Embryonic facial prominence (tissue), 1 donor: ENCODE data around the gene SLC9C2.
"Not testable (repeated sequence)": the region's sequence is repeated elsewhere in the genome, so short reads cannot be mapped to it uniquely, and the experiment has no call there.

ENCODE experiments used
- DNase-seq: peaks from one replicate; pipeline ENCODE4 v3.0.0-alpha.2; 2016; ENCODE audit errors: extremely low spot score

The SLC9C2 gene, protein sequence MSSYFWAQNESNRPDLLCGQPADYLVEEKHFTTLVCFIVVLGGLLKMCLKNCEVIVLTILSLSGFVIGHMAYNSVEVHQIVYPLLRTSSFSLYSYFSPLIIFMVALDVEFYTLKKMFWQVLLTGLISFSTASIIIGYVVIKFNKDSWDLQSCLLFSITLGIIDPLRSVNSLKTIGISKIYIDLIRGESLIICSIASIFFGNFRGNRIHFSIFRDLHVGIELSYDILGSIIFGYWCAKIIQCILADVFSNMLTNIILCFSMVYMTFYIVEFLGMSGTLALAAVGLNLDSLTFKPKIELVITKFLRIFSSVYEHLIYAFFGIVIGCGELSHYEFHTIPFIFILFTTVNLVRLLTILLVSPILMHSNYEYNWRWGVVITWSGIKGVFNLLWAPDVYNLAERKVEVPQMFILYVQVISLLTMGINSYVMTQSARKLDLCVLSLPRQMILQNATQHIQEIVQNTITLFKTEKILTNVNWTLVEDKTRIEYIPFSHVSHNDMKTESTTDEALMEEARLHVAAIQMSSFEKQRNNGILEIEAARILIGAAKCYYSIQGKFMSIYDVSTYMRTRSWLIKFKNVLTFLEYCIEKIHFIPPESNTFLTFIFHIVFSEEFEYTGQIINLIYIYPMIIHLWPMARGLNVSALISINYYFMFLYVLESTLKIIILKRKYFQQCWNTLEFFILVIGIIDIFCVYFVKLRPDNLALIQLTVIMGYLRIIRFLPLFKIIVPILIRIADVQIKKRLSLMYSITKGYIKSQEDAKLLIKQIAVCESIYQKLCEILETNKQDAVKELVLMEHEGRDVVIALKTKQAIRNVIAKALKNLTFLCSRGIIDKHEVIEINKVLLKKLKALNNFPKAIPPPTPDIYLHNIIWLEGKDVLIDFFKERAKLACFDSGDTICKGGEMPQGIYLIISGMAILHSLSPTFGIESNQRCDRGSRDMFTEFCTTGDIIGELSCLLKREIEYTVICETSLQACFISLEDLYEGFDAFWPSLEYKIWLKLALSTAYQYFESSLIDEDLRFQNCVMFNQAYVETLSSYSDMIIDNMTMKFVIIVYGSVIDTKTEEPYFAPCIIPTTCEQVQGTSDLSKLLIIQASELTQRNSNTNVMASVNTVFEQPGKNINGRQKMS

DNA sequence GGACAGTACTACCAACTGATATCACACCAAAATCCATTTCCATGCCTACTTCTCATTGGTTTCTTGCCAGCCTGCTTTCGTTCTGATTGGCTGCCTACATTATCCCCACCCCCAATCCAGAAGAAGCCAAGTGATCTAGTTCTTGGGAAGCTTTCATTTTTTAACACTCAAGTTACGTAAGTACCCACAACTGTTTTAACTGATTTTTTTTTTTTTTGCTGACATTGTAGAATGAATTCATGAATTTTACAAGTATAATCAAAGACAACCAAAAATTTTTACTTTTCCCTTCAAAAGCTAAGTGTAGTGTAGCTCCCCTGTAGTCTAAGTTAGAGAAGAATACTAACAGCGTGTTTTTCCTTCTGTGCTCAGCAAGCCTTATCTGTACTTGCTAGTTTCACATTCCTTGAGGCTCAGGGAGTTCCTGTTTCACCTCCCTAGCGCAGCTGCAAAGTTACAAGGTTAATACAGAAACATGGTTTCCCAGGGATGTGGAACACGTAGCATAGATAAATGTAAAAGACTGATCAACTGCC lies at the start of gene SLC9C2:
Gene SLC9C2, minus strand, starts transcription at position 17 of the 536 bp plus-strand sequence. CDS start 1,296 bp downstream, outside the sequence.
- DNase-seq = no peak

DNA sequence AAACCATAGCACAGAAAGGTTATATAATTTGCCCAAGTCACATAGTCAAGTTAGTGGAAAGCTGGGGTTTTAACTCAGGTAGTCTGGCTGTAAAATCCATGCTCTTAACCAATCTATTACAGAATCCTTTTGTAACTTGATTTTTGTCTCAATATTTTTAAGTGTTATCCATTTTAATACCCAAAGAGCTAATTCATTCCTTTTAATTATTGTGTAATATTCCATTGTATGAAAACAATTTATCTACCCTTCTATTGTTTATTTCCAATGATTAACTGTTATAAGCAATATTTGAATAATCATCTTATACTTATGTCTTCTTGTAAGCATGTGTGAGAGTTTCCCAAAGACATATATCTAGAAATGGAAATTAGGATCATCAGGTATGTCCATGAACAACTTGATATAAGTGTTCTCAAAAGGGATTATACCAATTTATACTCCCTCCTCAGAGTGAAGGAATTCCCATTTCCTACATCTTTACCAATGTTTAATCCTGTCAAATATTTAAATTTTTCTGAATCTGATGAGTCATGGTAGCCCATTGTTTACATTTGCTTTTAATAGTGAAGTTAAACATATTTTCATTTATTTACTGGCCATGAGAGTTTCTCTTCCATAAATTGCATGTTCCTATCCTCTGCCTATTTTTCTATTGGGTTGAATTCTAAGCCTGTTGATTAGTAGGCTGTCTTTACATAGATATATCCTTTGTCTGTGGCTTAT lies 46.2 kb upstream of the SLC9C2 start:
- DNase-seq = no peak

DNA sequence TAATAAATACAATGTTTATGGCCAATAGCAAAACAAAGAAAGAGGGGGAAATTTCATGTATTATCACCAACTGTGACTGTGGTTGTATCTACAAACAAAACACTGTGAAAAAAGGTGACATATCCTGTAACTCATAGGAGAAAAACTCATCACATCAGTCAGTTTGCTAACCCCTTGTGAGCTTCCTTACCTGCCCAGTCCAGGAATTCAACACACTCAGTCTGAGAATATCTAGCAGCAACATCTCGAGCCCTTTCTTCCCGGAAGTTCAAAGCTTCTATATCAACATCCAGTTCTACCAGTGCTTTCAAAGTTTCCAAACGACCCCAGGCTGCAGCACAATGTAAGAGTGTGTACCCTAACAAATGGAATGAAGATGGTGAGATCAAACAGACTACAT lies 43.8 kb upstream of the SLC9C2 start:
- no peak for DNase-seq

DNA sequence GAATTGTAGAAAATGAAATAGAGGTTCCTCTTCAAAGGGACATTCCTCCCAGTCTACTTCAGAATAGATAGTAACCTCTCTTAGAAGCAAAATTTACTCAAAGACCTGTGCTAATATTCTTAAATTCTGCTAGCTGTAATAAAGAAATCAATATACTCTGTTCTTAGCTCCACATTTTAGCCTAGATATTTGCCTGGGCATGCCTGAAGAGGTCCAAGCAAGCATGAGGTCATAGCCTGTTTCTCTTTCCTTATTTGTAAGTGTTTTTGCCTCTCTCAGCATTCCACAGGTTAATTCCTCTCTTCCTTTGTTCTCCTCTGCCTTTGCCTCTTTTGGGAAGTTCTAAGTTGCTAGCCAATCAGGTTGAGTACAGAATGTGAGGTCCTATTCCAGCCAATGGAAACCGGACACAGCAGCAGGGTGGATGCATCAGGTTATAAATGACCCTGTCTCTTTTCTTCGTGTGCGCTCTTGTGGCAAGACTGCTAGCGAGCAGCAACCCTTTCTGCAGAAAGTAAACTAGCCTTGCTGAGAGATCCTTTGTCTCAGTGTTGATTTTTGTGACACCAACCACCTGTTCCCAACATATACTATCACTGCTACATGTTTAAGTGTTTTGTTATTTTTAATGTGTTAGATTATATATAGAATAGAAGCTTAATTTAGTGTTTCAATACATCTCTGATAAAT lies 39.7 kb upstream of the SLC9C2 start:
- not testable (repeated sequence) for DNase-seq

DNA sequence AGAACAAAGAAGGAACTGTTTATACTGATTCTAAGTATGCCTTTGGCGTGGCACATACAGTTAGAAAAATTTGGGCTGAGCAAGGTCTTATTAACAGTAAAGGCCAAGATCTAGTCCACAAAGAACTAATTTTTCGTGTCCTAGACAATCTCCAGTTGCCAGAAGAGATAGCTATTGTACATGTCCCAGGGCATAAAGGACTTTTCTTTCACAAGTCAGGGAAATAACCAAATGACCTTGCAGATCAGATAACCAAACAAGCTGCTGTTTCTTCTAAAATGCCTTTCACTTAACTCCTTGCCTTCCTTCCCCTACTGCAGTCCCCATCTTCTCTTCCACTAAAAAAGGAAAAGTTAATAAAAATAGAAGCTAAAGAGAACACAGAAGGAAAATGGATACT lies 36.2 kb upstream of the SLC9C2 start:
- no peak for DNase-seq

DNA sequence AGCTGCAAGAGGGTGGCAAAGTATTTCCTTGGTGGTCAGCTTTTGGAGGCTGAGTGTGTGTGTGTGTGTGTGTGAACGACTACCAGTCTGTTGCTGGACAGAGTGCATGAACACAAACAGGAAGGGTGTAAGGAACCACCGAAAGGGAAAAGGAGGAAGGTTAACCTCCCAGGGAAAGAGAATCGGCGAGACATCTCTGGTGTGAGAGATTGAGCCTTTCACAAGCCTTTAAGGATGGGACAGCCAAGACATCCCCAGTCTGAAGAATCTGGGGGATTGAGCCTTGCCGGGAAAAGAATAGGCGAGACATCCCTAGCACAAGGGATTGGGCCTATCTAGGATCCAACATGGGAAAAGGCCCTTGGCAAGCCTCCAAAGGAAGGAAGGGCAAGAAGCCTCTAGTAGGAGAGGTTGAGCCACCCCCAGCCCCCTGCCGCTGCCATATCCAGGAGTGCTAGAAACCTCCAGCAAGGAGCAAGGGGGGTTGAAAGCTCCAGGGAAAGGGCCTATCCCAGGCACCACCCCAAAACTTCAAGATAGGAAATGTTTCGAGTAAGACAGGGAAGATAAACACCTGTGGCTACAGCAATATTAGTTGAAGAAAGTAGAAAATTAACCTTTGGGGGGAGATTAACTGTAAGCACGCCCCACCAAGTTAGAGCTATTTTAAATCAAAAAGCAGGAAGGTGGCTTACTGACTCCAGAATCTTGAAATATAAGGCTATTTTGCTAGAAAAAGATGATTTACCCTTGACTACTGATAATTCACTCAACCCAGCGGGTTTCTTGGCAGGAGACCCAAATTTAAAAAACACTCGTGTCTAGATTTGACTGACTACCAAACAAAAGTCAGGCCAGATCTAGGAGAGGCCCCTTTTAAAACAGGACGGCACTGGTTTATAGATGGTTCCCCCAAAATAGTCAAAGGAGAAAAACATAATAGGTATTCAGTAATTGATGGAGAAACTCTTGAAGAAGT lies 35.5 kb upstream of the SLC9C2 start:
- DNase-seq = no peak

DNA sequence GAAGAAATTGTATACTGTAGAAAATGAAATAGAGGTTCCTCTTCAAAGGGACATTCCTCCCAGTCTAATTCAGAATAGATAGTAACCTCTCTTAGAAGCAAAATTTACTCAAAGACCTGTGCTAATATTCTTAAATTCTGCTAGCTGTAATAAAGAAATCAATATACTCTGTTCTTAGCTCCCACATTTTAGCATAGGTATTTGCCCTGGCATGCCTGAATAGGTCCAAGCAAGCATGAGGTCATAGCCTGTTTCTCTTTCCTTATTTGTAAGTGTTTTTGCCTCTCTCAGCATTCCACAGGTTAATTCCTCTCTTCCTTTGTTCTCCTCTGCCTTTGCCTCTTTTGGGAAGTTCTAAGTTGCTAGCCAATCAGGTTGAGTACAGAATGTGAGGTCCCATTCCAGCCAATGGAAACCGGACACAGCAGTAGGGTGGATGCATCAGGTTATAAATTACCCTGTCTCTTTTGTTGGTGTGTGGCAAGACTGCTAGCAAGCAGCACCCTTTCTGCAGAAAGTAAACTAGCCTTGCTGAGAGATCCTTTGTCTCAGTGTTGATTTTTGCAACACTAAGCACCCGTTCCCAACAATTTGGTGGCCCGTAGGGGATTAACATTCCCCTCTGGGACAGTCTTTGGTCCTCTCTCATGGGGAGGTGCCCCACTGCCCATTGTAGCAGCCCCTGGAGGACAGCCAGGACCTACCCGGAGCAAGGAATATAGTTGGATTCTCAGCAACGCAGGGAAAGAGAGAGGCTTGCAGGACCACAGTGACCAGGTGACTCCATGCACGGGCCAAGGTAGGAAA lies 34.6 kb upstream of the SLC9C2 start:
- not testable (repeated sequence) for DNase-seq

DNA sequence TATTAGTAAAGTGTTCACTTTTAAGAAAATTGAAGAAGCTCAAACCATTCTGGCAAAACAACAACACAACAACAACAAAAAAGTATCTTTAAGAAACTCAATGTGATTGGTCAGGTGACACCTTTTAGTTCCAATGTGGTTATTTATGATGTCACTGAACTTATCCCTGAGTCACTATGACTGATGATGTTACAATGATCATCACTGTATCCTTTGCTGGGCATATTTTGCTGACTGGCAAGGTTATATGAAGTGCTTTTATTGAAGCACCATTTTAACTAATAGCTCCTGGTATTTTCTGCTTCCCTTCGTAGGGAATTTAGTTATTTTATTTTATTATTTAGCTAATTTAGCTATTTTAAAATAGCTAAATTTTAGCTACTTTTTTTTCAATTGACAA lies 32.2 kb upstream of the SLC9C2 start, which contains the start of gene TEX50:
Gene TEX50, plus strand, starts transcription at position 223 of the 400 bp plus-strand sequence. CDS start 184 bp downstream, outside the sequence.
- no peak for DNase-seq

DNA sequence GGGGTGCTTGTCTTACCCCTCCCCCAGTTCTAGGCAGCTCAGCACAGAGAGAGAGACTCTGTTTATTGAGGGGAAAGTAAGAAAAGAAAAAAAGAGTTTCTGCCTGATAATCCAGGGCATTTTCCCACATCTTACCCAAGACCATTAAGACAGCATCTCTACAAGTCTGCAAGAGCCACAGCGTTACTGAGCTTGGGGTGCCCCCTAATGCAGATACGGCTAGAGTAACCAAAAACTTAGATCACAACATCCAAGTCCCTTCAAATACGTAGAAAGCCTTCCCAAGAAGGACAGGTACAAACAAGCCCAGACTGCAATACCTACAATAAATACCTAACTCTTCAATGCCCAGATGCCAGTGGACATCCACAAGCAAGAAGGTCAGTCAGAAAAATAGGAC lies 26.0 kb upstream of the SLC9C2 start:
- no peak for DNase-seq

DNA sequence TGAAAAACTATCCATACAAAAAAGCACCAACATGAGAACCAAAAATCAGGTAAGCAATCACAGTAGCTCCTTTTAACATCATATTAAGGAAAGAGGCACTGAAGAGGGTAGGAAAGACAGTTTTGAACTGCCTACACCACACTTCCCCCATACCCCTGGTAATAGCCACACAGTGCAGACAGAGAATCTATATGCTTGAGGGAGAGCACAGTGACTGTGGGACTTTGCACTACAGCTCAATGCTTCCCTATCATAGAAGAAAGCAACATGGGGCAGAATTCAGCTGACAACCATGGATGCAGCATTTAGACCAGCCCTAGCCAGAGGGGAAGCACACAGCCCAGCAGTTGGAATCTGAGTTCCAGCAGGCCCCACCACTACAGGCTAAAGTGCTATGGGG lies 24.4 kb upstream of the SLC9C2 start:
- DNase-seq = no peak

DNA sequence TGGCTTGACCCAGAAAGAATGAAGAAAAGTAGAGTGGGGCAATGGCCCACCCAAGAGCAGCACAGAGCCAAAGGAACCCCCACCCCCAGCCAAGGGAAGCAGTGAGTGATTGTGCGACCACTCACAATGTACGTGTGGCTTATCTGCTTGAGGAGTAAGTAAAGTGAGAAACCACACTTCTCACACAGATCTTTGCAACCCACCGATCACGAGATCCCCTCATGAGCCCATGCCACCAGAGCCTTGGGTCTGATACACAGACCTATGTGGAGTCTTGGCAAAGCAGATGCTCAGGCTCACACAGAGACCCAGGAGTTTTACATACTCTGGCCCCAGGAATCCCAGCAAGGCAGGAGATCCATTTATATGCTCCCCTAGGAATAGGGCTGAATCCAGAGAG lies 14.0 kb upstream of the SLC9C2 start:
- DNase-seq = no peak

DNA sequence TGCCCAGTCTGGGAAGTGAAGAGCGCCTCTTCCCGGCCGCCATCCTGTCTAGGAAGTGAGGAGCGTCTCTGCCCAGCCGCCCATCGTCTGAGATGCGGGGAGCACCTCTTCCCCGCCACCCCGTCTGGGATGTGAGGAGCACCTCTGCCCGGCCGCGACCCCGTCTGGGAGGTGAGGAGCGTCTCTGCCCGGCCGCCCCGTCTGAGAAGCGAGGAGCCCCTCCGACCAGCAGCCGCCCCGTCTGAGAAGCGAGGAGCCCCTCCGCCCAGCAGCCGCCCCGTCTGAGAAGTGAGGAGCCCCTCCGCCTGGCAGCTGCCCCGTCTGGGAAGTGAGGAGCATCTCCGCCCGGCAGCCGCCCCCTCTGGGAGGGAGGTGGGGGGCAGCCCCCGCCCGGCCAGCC lies 10.2 kb upstream of the SLC9C2 start:
- DNase-seq = not testable (repeated sequence)

DNA sequence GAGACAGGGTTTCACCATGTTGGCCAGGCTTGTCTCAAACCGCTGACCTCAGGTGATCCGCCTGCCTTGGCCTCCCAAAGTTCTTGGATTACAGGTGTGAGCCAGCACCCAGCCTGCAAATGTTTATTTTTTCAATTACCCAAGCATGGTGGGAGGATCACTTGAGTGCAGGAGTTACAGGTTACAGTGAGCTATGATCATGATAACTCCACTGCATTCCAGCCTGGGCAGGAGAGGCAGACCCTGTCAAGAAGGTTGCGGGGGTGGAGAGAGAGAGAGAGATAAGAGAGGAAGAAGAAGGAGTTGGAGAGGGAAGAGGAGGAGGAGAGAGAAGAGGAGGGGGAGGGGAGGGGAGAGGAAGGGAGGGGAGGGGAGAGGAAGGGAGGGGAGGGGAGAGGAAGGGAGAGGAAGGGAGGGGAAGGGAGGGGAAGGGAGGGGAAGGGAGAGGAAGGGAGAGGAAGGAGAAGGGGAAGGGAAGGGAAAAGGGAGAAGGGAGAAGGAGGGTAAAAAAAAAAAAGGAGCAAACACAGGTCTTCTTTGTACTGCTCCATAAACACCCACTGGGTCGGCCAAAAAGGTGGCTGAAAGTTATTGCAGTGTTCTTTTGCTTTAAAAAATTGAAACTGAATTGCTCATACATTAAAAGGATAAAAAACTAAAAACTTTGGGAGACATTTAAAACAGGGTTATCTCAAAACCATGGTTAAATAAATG lies 5.8 kb upstream of the SLC9C2 start:
- no peak for DNase-seq

DNA sequence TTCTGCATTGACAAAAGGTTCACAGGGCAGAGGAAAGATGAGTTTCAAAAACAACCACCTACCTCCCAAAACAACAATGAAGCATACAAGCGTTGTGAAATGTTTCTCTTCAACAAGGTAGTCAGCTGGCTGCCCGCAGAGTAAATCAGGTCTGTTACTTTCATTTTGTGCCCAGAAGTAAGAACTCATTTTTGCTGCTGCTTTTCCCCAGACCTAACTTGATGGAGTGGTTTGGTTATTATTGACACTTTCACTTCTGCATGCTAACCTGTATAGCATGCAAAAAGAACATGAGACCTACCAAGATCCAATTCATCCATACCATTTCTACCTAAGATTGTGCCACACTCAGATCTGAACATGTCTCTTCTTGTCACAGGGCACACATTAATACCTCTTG lies 1.3 kb downstream of the SLC9C2 start:
- no peak for DNase-seq

DNA sequence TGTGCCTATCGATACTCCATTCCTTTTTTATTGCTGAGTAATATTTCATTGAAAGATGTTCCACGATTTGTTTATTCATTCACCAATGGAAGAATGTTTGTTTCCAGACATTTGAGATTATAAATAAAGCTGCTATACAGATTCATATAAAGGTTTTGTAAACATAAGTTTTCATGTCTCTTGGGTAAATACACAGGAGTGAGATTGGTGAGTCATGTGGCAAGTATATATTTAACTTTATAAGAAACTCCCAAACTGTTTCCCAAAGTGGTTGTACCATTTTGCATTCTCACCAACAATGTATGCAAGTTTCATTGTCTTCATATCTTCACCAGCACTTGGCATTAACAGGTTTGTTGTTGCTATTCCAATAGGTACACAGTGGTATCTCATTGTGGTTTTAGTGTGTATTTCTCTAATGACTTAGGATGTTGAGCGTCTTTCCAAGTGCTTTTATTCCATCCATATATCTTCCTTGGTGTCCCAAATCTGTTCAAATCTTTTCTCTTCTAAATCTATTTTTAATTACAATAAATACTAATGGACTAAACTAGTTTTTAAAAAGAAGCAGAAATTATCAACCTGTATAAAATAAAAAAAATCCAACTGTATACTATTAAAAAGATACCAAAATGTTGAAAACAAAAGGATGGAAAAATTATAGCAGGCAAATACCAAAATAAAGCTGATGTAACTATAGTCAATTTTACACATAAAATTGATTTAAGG lies 6.6 kb downstream of the SLC9C2 start:
- DNase-seq = no peak

DNA sequence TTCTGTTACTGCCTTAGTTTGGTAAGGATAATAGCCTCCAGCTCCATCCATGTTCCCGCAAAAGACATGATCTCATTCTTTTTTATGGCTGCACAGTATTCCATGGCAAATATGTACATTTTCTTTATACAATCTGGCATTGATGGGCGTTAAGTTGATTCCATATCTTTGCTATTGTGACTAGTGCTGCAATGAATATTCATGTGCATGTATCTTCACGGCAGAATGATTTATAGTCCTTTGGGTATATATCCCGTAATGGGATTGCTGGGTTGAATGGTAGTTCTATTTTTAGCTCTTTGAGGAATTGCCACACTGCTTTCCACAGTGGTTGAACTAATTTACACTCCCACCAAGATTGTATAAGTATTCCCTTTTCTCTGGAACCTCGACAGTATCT lies 11.7 kb downstream of the SLC9C2 start:
- not testable (repeated sequence) for DNase-seq

DNA sequence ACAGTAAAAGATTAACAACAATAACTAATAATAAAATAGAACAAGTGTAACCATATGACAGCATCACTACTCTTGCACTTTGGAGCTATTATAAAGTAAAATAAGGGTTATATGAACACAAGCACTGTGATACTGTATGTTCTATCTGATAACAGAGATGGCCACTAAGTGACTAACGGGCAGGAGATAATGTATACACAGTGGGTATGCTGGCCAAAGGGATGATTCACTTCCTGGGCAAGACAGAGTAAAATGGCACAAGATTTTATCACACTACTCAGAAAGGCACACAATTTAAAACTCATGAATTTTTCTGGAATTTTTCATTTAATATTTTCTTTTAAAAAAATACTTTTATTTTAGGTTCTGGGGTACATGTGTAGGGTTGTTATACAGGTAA lies 12.3 kb downstream of the SLC9C2 start:
- DNase-seq = no peak
